Smooth muscle cell of the brain vasculature (primary cell): ENCODE data around the gene CDKAL1.

Source experiments
- DNase-seq: peaks from one replicate; pipeline ENCODE4 v3.0.0-alpha.2; 2012; ENCODE audit warnings: low read depth, low spot score

CDKAL1 gene

GRCh38 chr6:21101694-21102093 lies 567.4 kb downstream of the CDKAL1 start:
- DNase-seq: no peak

DNA sequence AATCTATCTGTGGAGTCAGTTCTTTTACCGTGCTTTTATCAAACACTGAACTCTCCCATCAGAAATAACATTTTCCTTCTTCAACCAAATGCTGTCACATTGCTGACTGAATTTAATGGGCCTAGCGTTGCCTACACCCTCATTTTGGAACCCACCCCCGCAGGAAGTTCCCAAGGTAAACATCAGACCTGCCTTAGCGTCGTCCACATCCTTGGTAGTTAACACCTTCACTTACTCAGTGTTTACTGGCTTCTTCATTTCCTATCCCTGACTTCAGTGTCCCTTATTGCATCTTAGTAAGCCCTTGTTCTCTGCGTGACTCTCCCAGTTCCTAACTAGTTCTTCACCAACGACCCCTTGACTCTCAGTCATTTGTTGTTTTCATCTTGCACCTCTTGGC lies 567.9 kb downstream of the CDKAL1 start:
- DNase-seq: no peak

- no peak for DNase-seq
These were observed 568.4 kb downstream of the CDKAL1 start for GRCh38 chr6:21102624-21103023.

GRCh38 chr6:21103626-21104224 lies 569.5 kb downstream of the CDKAL1 start:
- no peak for DNase-seq

DNA sequence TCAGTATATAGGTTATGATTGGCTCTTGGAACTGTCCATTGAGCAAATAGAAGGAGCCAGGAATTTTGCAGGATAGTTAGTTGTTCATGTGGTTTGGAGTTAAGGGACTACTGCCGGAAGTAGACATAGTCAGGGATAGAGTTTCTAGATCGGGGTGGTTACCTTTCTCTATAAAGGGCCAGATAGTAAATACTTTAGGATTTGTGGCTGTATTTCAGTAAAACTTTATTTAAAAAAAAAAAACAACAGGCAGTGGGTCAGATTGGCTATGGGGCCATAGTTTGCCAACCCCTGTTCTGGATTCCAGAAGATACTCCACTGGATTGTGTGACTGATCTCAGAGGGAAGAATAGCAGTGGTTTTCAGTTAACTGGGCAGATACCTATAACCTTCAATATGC lies 570.0 kb downstream of the CDKAL1 start:
- DNase-seq: no peak

GRCh38 chr6:21107796-21108195 lies 573.5 kb downstream of the CDKAL1 start:
- no peak for DNase-seq

- no peak for DNase-seq
These were observed 575.3 kb downstream of the CDKAL1 start for GRCh38 chr6:21109391-21110178.

DNA sequence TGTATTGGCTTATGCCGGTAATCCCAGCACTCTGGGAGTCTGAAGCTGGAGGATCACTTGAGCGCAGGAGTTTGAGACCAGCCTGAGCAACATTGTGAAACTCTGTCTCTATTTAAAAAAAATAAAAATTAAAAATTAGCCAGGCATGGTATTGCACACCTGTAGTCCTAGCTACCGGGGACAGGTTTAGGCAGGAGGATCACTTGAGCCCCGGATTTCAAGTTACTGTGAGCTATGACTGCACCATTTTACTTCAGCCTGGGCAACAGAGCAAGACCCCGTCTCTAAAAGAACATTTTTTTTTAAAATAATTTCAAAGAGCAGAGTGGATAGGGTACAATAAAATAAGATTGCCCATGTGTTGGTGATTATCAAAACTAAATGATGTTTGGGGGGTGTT lies 576.4 kb downstream of the CDKAL1 start:
- no peak for DNase-seq

GRCh38 chr6:21111093-21111725 lies 577.0 kb downstream of the CDKAL1 start:
- DNase-seq: no peak

DNA sequence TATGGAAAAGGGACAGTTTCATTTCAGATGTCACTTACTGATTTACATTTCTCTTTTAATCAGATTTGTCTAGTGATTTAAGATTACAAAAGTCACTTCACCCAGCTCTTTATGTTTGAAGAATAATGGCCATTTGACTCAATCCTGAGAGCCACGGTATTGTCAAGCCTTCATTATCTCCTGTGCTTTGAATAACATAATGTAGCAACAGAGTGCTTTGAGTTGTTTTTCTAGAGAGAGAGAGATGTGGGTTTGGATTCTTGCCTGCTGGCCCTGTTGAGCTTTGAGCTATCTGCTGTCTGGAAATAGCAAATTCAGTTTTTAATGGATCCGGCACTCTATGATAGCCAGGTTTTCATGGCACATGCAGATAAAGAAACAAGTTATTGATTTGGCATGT lies 580.9 kb downstream of the CDKAL1 start:
- DNase-seq: peak; percentile 9

DNA sequence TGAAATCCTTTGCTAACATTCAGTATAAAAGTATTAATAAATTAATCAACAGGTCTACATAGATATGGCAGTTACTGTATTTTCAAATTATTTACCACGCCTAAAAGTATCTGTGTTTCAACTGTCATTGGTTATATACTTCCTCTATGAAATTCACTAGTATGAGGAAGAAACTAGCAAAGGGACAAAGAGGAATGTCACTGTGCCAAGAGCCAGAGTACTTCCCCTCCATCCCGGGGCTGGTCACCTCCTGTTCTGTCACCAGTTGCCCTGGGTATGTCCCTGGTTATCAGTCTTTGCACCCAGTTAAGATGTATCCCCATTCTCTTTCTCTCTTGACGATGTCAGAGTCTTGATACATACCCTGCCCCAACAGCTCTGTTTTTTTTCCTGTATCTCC lies 582.5 kb downstream of the CDKAL1 start:
- no peak for DNase-seq

DNA sequence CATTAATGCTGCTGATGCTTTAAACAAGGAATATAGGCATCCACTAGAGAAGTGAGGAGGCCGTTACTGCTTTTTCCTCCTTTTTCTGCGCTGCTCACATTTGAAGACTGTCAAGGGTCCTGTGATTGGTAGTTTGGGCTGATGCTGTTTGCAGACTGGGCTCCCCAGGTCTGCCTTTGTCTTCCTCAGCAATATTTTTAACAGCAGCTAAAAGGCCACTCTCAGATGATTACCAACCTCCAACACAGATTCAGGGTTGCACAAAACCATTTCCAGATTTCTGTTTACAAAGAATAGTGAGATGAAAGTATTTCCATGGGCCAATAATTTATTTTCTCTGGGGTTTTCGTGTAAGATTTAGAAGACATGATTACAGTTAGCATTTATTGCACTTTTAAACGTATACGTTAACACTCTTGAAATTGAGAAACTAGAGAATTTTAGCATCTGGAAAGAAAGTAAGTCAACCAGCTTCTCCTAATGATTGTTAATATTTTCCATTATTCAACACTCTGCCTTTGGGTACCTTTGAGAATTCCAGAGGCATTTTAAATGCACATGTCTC lies 584.0 kb downstream of the CDKAL1 start:
- DNase-seq: no peak

DNA sequence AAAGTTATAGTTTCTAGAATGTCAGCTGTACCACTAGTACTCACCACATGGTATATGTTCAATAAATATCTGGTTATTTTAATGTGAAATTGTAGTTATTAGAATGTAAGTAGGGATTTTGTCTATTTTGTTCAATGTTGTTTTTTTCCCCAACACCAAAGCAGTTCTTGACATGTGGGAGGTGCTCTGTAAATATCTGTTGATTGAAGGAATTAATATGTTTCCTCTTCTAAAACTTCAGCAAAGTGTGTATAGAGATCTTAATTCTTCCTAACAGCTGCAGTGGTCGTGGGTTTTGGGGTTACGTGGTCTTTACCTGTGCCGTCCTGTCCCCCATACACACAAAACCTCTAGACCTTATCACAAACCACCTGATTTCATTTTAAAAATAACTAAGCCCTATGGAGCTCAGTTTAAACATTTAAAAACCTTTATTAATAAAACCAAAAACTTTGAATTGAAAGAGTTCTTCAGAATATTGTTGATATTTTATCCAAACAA lies 587.4 kb downstream of the CDKAL1 start:
- DNase-seq: no peak

DNA sequence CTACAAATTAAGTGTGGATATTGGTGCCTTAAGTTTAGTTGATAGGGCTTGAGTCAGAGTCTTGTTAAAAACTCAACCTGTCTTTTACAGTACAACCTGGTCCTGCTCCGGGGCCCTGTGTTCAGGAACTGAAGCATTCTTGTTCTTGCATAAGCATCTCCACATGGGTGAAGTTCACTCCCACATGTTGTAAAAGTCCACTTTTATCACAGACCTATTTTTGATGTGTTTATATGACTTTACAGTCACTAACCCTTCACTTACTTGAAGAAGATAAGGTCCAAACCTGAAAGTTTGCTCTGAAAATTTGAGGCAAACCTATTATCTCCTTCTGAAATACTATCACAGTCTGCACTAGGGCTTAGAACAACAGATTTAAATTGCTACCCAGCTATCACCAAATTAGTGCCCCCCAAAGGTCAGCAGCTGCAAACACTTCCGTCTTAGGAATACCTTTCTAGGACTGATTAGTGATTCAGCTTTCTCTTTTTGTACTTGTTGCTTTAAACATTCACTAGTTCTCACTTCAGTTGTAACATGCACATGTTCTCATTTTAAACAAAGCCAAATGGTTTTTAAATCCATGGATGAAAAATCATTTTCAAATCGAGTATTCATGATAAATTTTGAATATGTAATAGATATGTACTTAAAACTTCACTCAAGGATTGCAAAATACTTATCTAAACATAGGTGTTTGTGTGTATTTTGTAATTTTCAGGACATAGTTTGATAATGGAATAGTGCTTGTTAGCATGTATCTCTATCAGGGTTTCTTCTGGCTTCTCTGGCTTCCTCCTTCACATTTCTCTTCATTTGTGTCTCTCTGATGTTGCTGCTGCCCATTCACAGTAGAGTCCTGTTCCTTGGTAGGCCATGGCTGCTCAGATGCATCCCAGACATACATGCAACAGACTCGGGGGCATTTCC lies 589.5 kb downstream of the CDKAL1 start:
- DNase-seq: no peak

DNA sequence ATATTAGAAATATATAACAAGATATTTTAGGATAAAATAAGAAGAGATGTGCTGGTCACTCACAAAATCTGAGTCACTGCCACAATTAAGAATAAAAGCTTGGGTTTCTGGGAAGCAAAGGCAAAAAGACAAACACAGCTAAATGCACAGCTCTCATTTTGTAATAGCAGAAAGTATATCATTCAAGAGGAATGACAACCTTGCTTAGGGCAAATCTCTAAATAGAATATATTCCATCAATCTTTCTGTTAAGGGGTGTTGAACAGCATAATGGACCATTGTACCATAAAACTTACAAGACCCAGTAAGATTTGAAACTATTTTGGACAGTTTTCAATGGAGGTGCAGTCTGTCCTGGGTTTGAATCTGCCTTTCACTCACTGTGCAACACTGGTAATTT lies 594.3 kb downstream of the CDKAL1 start:
- DNase-seq: no peak

- no peak for DNase-seq
These were observed 597.1 kb downstream of the CDKAL1 start for GRCh38 chr6:21131406-21131805.

DNA sequence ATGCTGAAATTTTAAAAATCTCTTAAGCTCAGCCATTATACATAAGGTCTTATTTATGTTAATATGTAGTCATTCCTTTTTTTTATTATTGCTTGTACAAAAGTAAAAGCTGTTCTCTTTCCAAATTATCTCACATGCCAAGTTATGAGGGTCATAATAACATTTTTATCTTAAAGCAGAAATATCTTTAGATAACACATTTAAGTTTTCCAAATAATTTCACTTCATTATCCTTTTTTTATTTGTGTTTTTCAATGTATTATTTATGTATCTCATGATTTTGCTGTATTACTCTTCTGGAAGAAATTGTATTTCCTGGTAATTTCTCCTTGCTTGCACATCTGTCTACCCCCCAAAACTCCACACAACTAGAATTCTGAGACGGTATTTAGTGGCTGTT lies 598.2 kb downstream of the CDKAL1 start:
- no peak for DNase-seq

DNA sequence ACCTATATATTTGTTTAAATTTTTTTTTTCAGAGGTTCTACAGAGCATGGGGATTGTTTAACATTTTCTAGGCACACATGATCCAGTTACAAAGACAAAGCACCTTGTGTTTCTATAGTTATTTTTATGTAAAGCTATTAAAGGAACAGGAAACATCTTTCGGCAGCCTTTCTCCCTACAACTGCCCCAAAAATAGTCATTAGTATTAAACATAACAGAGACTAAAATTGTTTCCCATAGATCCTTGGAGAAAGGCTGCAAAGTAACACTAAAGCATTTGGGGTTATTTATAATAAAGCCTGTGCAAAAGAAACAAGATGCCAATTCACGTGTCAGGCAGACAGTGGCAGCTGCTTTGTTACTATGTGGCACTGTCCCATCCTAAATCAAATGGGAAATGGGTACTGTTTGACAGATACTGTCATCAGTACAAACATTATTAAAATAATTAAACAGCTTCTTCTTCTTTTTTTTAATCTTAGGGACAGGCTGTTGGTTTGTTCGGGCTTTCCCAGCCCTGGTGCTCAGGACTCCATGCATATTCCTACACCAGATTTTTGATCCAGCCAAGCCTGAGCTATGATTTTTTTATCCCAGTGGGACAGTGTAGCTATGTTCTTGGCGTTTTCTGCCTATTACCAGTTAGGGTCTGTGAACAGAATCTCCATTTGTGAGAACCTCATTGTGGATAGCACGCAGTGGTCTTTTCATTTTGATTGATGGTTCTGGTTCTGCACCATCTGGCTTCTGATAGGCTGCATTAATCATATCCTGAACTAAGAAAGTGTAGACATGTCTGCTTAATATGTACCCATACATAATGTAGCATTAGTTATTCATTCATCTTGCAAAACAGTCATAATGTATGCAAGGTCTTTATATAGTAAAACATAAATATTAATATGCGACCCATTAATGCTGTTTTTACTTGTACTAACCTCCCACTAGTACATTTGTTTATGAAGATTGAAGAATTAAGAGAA lies 598.9 kb downstream of the CDKAL1 start:
- no peak for DNase-seq

DNA sequence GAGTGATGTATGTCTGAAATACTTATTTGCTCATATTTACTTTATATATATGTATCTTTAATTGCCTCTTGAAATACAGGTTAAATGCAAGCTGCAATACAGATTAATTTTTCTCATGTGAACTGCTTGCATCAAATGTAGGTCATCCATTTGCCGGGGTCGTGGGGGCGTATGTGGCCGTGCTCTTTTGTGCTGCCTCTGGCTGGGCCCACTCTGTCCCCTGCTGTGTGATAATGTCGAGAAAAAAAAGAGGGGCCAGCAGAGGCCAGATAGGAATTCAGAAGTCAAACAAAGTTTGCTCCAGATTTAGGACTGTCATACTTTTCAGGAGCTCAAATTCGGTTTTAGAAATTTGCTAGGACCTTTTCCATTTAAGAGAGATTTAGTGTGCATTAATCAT lies 599.6 kb downstream of the CDKAL1 start:
- DNase-seq: no peak

GRCh38 chr6:21134356-21134755 lies 600.1 kb downstream of the CDKAL1 start:
- no peak for DNase-seq
